GM12891 (cell line): ENCODE data around the gene CAMSAP2.

Experiments used
- POLR2A ChIP-seq: IDR thresholded peaks from 2 replicates; pipeline ENCODE4 v1.6.1; 2011; ENCODE audit warnings: low read depth, low read length, control low read depth
- POLR2AphosphoS5 ChIP-seq: IDR thresholded peaks from 2 replicates; pipeline ENCODE4 v1.6.1; 2011; ENCODE audit warnings: low read depth, low read length, control low read depth
- SPI1 ChIP-seq: IDR thresholded peaks from 2 replicates; pipeline ENCODE4 v1.6.1; 2011; ENCODE audit warnings: low read depth, low read length, control low read depth

DNA sequence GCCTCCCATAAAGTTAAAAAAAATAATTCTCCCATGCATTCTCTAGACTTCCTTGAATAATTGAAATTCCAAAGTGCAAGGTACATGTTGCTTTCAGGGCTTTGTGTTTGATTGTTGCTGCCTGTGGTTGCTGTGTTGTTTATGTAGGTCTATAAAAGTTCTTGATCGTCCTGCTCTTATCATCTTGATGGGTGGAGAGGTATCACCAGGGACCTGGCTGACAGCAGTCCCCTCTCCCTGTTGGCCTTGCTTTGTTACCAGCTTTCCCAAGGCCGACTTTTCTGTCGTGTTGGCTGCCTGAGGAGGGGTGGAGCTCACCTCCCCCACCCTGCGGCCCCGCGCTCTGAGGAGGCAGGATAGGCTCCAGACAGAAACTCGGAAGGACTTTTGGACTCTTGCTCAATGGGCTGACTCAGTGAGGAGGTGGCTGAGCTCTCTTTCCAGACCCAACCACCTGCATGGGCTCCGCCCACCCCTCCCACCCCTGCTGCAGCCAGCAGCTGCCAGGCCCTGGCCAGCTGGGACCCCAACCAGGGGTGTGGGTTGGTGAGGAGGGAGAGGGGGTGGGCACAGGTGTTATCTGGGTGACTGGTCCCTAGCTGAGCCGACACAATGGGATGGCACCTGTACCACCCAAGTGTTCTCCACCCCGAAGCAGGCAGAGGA is 158.0 kb downstream of the CAMSAP2 start:
- TF ChIP-seq POLR2AphosphoS5 (no peak), POLR2A (no peak), SPI1 (no peak)
